HCT116 (cell line): ENCODE results near the gene RASGRF1. TPM values are rescaled to one million over a fixed set of nuclear protein-coding genes. Genes with fewer than 3 reads are reported as not detected.

Experiments
- ATAC-seq: fragments of 200-7000 bp; cut with Tn5 transposase; 2 replicates; pipeline ENCODE4 v1.9.1; 2020; ENCODE audit warnings: mild to moderate bottlenecking, moderate library complexity
- BruUV-seq: library from RNA; stranded (reverse); fragments of 400-500 nt; replicated peaks from 2 replicates; lab custom pipeline; 2021; lab: Mats Ljungman, UMichigan
- CTCF ChIA-PET: fragments of 300-600 bp; sonication (Branson Sonifier 250); formaldehyde crosslinking; loops from one replicate; lab custom pipeline; 2021; ENCODE audit warnings: antibody characterized with exemption; lab: Charles Lee
- POLR2A ChIA-PET: fragments of 300-600, 350-600 bp; sonication (Branson Sonifier 250); formaldehyde crosslinking; loops from one replicate; lab custom pipeline; 2021; ENCODE audit warnings: antibody characterized with exemption; lab: Charles Lee
- RAD21 ChIA-PET, 2 experiments: fragments of 300-600 bp; sonication (Branson Sonifier 250); formaldehyde crosslinking; loops; one replicate each; lab custom pipeline; 2023; ENCODE audit warnings: low total read pairs in 2 of 2; ENCODE audit not compliant: uncharacterized antibody in 2 of 2, unreplicated experiment in 2 of 2, low non-redundant PET in 1 of 2; lab: Charles Lee
- DNase-seq: peaks from one replicate; pipeline ENCODE4 v3.0.0-alpha.2; 2010; ENCODE audit warnings: low read depth, low spot score
- H2AFZ ChIP-seq: fragments of 200-600 bp; shearing (Covaris generic), sonication (generic); 2 replicates; pipeline ENCODE4 v1.6.1; 2017; ENCODE audit warnings: low read depth, mixed run types, mixed read lengths, antibody characterized with exemption, low read length; ENCODE audit not compliant: poor library complexity, severe bottlenecking
- H3K27ac ChIP-seq: 2 replicates; pipeline ENCODE4 v1.5.1; 2012; ENCODE audit warnings: low read depth, low read length
- H3K27me3 ChIP-seq: fragments of 200-600 bp; sonication (generic); 2 replicates; pipeline ENCODE4 v1.6.1; 2016; ENCODE audit warnings: mixed run types, low read length, mixed read lengths; ENCODE audit not compliant: insufficient read depth
- H3K36me3 ChIP-seq, 2 experiments: fragments of 200-500 bp in 1 of 2; fragments of 200-600 bp in 1 of 2; sonication (Bioruptor generic) in 1 of 2; sonication (generic) in 1 of 2; 2 replicates each; pipeline versions ENCODE4 v1.5.1 to v1.6.1; 2014 to 2016; ENCODE audit warnings: low read length in 2 of 2, inconsistent platforms in 1 of 2, mixed read lengths in 1 of 2, mixed run types in 1 of 2; ENCODE audit not compliant: insufficient read depth in 2 of 2, control insufficient read depth in 1 of 2
- H3K4me1 ChIP-seq, 2 experiments: fragments of 200-600 bp in 1 of 2; sonication (generic) in 1 of 2; 2 replicates each; pipeline versions ENCODE4 v1.5.1 to v1.6.1; 2012 to 2017; ENCODE audit warnings: low read length in 2 of 2, inconsistent platforms in 1 of 2, mild to moderate bottlenecking in 1 of 2, mixed read lengths in 1 of 2, mixed run types in 1 of 2, moderate library complexity in 1 of 2; ENCODE audit not compliant: insufficient read depth in 2 of 2, control insufficient read depth in 1 of 2
- H3K4me2 ChIP-seq: fragments of 200-600 bp; sonication (generic); 2 replicates; pipeline ENCODE4 v1.6.1; 2017; ENCODE audit warnings: mixed run types, low read length, mixed read lengths
- H3K4me3 ChIP-seq, 2 experiments: fragments of 200-600 bp in 1 of 2; sonication (generic) in 1 of 2; replicated peaks in 1 of 2; 2 replicates each; pipeline ENCODE4 v1.5.1; 2011 to 2016; ENCODE audit warnings: low read length in 2 of 2, control low read depth in 1 of 2, low read depth in 1 of 2, mild to moderate bottlenecking in 1 of 2, mixed read lengths in 1 of 2, mixed run types in 1 of 2
- H3K79me2 ChIP-seq: fragments of 200-600 bp; sonication (generic); 2 replicates; pipeline ENCODE4 v1.6.1; 2017; ENCODE audit warnings: mild to moderate bottlenecking, mixed run types, low read length, moderate library complexity, mixed read lengths; ENCODE audit not compliant: insufficient read depth
- H3K9ac ChIP-seq: fragments of 200-600 bp; sonication (generic); 2 replicates; pipeline ENCODE4 v1.6.1; 2016; ENCODE audit warnings: low read length, mixed read lengths
- H3K9me2 ChIP-seq: fragments of 200-600 bp; sonication (generic), shearing (Covaris generic); 2 replicates; pipeline ENCODE4 v1.6.1; 2017; ENCODE audit warnings: mixed run types, mild to moderate bottlenecking, moderate library complexity; ENCODE audit not compliant: insufficient read depth
- H3K9me3 ChIP-seq, 2 experiments: fragments of 200-500 bp in 1 of 2; fragments of 200-600 bp in 1 of 2; sonication (Bioruptor generic) in 1 of 2; sonication (generic) in 1 of 2; 2 replicates each; pipeline ENCODE4 v1.6.1; 2014 to 2017; ENCODE audit warnings: low read length in 2 of 2, mixed read lengths in 2 of 2, inconsistent platforms in 1 of 2, low read depth in 1 of 2, mild to moderate bottlenecking in 1 of 2, mixed run types in 1 of 2, moderate library complexity in 1 of 2; ENCODE audit not compliant: control insufficient read depth in 1 of 2, insufficient read depth in 1 of 2
- H4K20me1 ChIP-seq: fragments of 200-600 bp; sonication (generic), shearing (Covaris generic); 2 replicates; pipeline ENCODE4 v1.6.1; 2017; ENCODE audit warnings: mixed run types, mild to moderate bottlenecking, moderate library complexity; ENCODE audit not compliant: insufficient read depth
- CEBPB ChIP-seq: IDR thresholded peaks from 2 replicates; pipeline ENCODE4 v1.6.1; 2012; ENCODE audit warnings: low read depth
- CTCF ChIP-seq, 3 experiments: fragments of 200-600 bp in 1 of 3; sonication (generic) in 1 of 3; IDR thresholded peaks in 2 of 3; conservative IDR thresholded peaks in 1 of 3; 2 replicates each; pipeline ENCODE4 v1.5.1; 2012 to 2017; ENCODE audit warnings: low read depth in 2 of 3, low read length in 2 of 3, antibody characterized with exemption in 1 of 3, borderline replicate concordance in 1 of 3, control low read depth in 1 of 3, mild to moderate bottlenecking in 1 of 3, mixed read lengths in 1 of 3, mixed run types in 1 of 3, moderate library complexity in 1 of 3; ENCODE audit not compliant: insufficient read depth in 1 of 3
- ELF1 ChIP-seq: IDR thresholded peaks from 2 replicates; pipeline ENCODE4 v1.6.1; 2012; ENCODE audit warnings: low read depth, borderline replicate concordance
- EZH2 ChIP-seq: fragments of 200-600 bp; sonication (generic); IDR thresholded peaks from 2 replicates; pipeline ENCODE4 v1.6.1; 2017; ENCODE audit warnings: antibody characterized with exemption, mixed run types
- EZH2phosphoT487 ChIP-seq: fragments of 200-600 bp; IDR thresholded peaks from 2 replicates; pipeline ENCODE4 v1.6.1; 2018; ENCODE audit warnings: antibody characterized with exemption, borderline replicate concordance
- FOSL1 ChIP-seq: IDR thresholded peaks from 2 replicates; pipeline ENCODE4 v1.6.1; 2012; ENCODE audit warnings: low read depth
- JUND ChIP-seq: IDR thresholded peaks from 2 replicates; pipeline ENCODE4 v1.6.1; 2012
- POLR2A ChIP-seq: IDR thresholded peaks from 2 replicates; pipeline ENCODE4 v1.7.0; 2011; ENCODE audit warnings: borderline replicate concordance; ENCODE audit not compliant: insufficient read depth, insufficient read length; ENCODE audit errors: extremely low read depth
- POLR2AphosphoS5 ChIP-seq: IDR thresholded peaks from 2 replicates; pipeline ENCODE4 v1.6.1; 2011; ENCODE audit warnings: mild to moderate bottlenecking, low read depth, low read length, moderate library complexity
- REST ChIP-seq: IDR thresholded peaks from 2 replicates; pipeline ENCODE4 v1.6.1; 2012; ENCODE audit warnings: low read depth
- SP1 ChIP-seq: IDR thresholded peaks from 2 replicates; pipeline ENCODE4 v1.6.1; 2012; ENCODE audit warnings: low read depth
- ZFX ChIP-seq: fragments of 450-650 bp; IDR thresholded peaks from 2 replicates; pipeline ENCODE4 v1.6.1; 2017
- ZNF274 ChIP-seq: fragments of 200-500 bp; sonication (Bioruptor generic); IDR thresholded peaks from 2 replicates; pipeline ENCODE4 v1.6.1; 2014; ENCODE audit warnings: mild to moderate bottlenecking, low read depth, low read length, inconsistent platforms
- intact Hi-C: fragments of 100-400 bp; cut with micrococcal nuclease; formaldehyde crosslinking; loops from 2 replicates; pipeline ENCODE4 v1.10.0; 2022
- total RNA-seq: library from RNA; stranded (reverse); gene quantifications from one replicate; pipeline ENCODE4 v1.2.1, GENCODE V29; 2021; ENCODE audit not compliant: unreplicated experiment
- TF ChIP-seq, protein P1 (sequence below): IDR thresholded peaks from 2 replicates; pipeline ENCODE4 v1.6.1; 2012
- TF ChIP-seq, protein P2 (sequence below): IDR thresholded peaks from 2 replicates; pipeline ENCODE4 v1.6.1; 2011; ENCODE audit warnings: mild to moderate bottlenecking, low read length, moderate library complexity; ENCODE audit not compliant: insufficient replicate concordance; ENCODE audit errors: extremely low read depth
- TF ChIP-seq, protein P3 (sequence below): IDR thresholded peaks from 2 replicates; pipeline ENCODE4 v1.6.1; 2012

RASGRF1 gene
- total RNA-seq, 1 experiment from 2014 or later = 2.4 TPM

GRCh38 chr15:79047676-79048439 lies 42.7 kb downstream of the RASGRF1 start:
- Histone ChIP-seq H2AFZ (no peak overlapping the region), H3K4me3 (no peak overlapping the region), H3K4me2 (no peak overlapping the region), H3K36me3 (no peaks in the 10 kb centered on the region), H3K9me3 (no peaks in the 10 kb centered on the region), H3K4me1 (no peaks in the 10 kb centered on the region), H3K9me2 (no peaks in the 10 kb centered on the region), H3K79me2 (no peaks in the 10 kb centered on the region), H3K27ac (no peak overlapping the region), H3K27me3 (no peaks in the 10 kb centered on the region)
- no peak for DNase-seq
- ATAC-seq = no peak
- ChIA-PET CTCF (interaction anchor here (1.0 to 1.1 kb wide), 2 partner anchors 19 to 137 kb away, joined by 3 read pairs; no protein-coding TSS in a partner anchor), POLR2A (no interaction called here)
- TF ChIP-seq CEBPB (no peak), ZFX (no peak), EZH2 (no peak), FOSL1 (no peak), ZNF274 (no peak), JUND (no peak), POLR2A (no peak), POLR2AphosphoS5 (no peak), EZH2phosphoT487 (no peak), CTCF (IDR thresholded peaks at IDR 0.05 in 2 of 3, conservative IDR thresholded peaks at IDR 0.05 in 1 of 3; ENCODE audit: borderline replicate concordance in 1 of 3, insufficient read depth in 1 of 3, low read depth in 2 of 3, low read length in 2 of 3) (no peak), SP1 (no peak), ELF1 (no peak), REST (no peak)
- TF ChIP-seq, protein P1, sequence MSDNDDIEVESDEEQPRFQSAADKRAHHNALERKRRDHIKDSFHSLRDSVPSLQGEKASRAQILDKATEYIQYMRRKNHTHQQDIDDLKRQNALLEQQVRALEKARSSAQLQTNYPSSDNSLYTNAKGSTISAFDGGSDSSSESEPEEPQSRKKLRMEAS = no peak
- TF ChIP-seq, protein P2, sequence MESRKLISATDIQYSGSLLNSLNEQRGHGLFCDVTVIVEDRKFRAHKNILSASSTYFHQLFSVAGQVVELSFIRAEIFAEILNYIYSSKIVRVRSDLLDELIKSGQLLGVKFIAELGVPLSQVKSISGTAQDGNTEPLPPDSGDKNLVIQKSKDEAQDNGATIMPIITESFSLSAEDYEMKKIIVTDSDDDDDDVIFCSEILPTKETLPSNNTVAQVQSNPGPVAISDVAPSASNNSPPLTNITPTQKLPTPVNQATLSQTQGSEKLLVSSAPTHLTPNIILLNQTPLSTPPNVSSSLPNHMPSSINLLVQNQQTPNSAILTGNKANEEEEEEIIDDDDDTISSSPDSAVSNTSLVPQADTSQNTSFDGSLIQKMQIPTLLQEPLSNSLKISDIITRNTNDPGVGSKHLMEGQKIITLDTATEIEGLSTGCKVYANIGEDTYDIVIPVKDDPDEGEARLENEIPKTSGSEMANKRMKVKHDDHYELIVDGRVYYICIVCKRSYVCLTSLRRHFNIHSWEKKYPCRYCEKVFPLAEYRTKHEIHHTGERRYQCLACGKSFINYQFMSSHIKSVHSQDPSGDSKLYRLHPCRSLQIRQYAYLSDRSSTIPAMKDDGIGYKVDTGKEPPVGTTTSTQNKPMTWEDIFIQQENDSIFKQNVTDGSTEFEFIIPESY = no peak
- TF ChIP-seq, protein P3, sequence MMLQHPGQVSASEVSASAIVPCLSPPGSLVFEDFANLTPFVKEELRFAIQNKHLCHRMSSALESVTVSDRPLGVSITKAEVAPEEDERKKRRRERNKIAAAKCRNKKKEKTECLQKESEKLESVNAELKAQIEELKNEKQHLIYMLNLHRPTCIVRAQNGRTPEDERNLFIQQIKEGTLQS = no peak
- TF ChIP-seq, all 23 proteins: peak for 0
- Histone ChIP-seq H4K20me1 (no peaks in the 10 kb centered on the region), H3K9ac (no peak overlapping the region)
- BruUV-seq = no TSS peak
- RAD21 ChIA-PET = no interaction called here
- intact Hi-C loops = no loop called here
